HUES6 (cell line): ENCODE measurements around the gene ATP10D.

Source experiments
- H3K27ac ChIP-seq: 2 replicates; pipeline ENCODE4 v1.7.0; 2013; ENCODE audit warnings: low read depth, mild to moderate bottlenecking, low read length, inconsistent platforms
- H3K27me3 ChIP-seq: 2 replicates; pipeline ENCODE4 v1.6.1; 2013; ENCODE audit warnings: low read length; ENCODE audit not compliant: control insufficient read depth, insufficient read depth
- H3K36me3 ChIP-seq: 2 replicates; pipeline ENCODE4 v1.6.1; 2013; ENCODE audit warnings: low read length; ENCODE audit not compliant: control insufficient read depth, insufficient read depth
- H3K4me1 ChIP-seq: 2 replicates; pipeline ENCODE4 v1.6.1; 2013; ENCODE audit warnings: low read length; ENCODE audit not compliant: control insufficient read depth, insufficient read depth
- H3K4me3 ChIP-seq: 2 replicates; pipeline ENCODE4 v1.5.1; 2013; ENCODE audit warnings: low read depth, low read length
- H3K9ac ChIP-seq: one replicate; pipeline ENCODE4 v1.6.1; 2013; ENCODE audit warnings: mild to moderate bottlenecking, low read length
- H3K9me3 ChIP-seq: 2 replicates; pipeline ENCODE4 v1.6.1; 2013; ENCODE audit warnings: low read depth, low read length; ENCODE audit not compliant: control insufficient read depth, insufficient read depth

ATP10D gene

DNA sequence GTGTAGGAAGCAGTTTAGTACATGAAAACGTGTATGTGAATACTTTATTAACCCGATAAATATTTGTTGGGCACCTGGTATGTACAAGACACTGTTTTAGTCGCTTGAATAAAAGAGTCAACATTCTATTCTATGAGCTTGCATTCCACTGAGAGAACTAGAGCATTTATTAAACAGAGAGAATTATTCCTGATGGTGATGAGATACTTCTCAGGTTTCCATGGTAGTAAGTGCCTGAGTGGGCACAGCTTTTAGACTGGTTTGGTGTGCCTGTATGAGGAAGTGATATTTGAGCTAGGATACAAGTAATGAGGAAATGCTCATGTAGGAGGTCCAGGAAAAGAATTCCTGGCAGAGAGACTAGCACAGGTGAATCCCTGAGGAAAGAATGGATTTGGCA lies 94.2 kb downstream of the ATP10D start:
- Histone ChIP-seq H3K27me3 (no peaks in the 10 kb centered on the region), H3K9me3 (no peaks in the 10 kb centered on the region), H3K36me3 (no peaks in the 10 kb centered on the region), H3K4me1 (no peaks in the 10 kb centered on the region), H3K27ac (no peak overlapping the region), H3K4me3 (no peak overlapping the region), H3K9ac (no peak overlapping the region)

DNA sequence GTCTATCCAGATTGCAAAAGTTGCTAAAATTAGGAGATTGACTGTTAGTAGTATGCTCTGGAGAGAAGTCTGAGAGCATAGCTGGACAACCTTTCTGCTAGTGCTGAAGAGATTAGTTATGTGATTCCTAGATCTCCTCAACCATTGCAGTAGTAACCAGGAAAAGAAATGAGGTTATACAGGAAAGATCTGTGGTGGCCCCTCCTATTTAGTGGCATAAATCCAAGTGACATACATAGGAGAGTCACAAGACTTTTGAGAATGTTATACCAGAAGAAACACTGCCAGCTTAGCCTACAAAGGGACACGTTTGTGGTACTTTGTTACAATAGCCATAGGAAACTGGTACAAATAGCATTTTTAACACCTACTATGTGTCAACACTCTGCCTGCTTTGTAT lies 105.2 kb downstream of the ATP10D start:
- no peaks in the 10 kb centered on the region for H3K4me1 ChIP-seq
- no peak overlapping the region for H3K4me3 ChIP-seq
- no peaks in the 10 kb centered on the region for H3K36me3 ChIP-seq
- no peak overlapping the region for H3K9ac ChIP-seq
- no peak overlapping the region for H3K27ac ChIP-seq
- H3K9me3 ChIP-seq, result peaks cover 7% of the 10 kb centered on the region
- no peaks in the 10 kb centered on the region for H3K27me3 ChIP-seq

DNA sequence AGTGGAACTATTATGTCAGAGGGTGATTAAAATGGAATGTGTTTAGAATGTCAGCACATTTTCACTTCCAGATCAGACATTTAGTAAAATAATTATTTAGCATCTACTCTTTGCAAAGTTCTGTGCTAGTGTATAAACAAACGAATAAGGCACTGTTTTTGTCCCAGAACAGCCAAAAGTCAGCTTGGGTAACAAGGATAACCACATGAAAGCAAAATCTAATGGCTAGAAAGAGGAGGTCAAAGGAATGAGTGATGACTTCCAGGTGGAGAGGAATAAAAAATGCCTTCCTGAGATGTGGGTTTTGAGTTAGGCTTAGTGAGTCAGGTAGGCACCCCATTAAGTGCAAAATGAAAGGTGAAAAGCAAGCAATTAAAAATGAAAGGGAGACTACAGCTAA lies 112.6 kb downstream of the ATP10D start:
- Histone ChIP-seq H3K9me3 (no peaks in the 10 kb centered on the region), H3K4me1 (no peaks in the 10 kb centered on the region), H3K27me3 (no peaks in the 10 kb centered on the region), H3K4me3 (no peak overlapping the region), H3K27ac (no peak overlapping the region), H3K9ac (no peak overlapping the region), H3K36me3 (no peaks in the 10 kb centered on the region)

DNA sequence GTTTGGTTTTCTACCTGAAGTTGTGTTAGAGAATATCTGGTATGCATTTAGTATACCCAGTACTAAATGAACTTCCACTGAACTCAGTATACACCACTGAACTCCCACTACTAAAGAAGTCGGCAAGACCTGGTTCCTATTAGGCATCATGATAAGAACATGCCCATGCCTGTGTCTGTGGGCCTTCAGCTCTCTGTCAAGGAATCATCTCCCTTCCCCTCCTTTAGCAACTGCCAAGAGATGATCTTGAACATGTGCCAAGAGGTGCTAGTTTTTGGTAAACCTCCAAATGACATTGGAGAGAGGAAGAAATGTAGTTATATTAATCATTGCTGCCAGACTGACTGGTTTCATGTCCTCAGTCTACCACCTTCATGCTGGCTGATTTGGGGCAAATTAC lies 113.2 kb downstream of the ATP10D start:
- Histone ChIP-seq H3K9ac (no peak overlapping the region), H3K36me3 (no peaks in the 10 kb centered on the region)

DNA sequence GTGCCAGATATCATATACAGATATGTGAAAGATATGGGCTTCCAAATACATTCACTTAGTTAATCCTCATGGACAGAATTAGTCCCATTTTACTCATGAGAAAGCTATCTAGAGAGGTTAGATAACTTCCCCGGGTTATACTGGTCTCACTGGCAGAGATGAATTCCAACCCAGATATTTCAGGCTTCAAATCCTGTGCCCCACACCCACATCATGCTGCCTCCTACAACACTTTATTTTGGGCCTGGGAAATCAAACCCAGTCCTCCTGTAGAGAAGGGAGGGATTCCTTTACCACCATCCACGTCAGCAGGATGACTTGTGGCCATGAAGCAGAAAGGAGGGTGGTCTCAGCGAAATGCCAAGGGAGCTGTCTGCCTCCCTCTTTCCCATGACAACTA lies 113.8 kb downstream of the ATP10D start:
- Histone ChIP-seq H3K36me3 (no peaks in the 10 kb centered on the region), H3K4me3 (no peak overlapping the region), H3K27me3 (no peaks in the 10 kb centered on the region), H3K9me3 (no peaks in the 10 kb centered on the region), H3K4me1 (no peaks in the 10 kb centered on the region), H3K9ac (no peak overlapping the region), H3K27ac (no peak overlapping the region)

More for the DNA sequence above, 113.2 kb downstream of the ATP10D start:
- Histone ChIP-seq H3K9me3 (no peaks in the 10 kb centered on the region), H3K4me3 (no peak overlapping the region), H3K4me1 (no peaks in the 10 kb centered on the region), H3K27ac (no peak overlapping the region), H3K27me3 (no peaks in the 10 kb centered on the region)

DNA sequence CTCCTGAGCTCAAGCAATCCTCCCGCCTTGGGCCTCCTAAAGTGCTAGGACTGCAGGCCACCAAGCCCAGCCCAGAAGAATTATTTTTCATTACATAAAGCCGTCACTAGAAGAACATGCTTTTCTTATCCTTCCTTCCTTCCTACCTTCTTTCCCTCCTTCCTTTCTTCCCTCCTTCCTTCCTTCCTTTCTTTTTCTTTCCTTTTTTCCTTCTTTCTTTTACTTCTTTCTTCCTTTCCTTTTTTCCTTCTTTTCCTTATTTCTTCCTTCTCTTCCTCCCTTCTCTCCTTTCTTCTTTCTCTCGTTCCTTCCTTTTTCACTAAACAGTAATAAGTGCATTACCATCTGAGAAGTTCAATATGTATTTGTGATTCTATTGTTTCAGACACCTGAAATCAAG lies 121.4 kb downstream of the ATP10D start:
- Histone ChIP-seq H3K9me3 (no peaks in the 10 kb centered on the region), H3K4me1 (no peaks in the 10 kb centered on the region), H3K9ac (no peak overlapping the region), H3K27ac (no peak overlapping the region), H3K27me3 (no peaks in the 10 kb centered on the region), H3K4me3 (no peak overlapping the region), H3K36me3 (no peaks in the 10 kb centered on the region)

DNA sequence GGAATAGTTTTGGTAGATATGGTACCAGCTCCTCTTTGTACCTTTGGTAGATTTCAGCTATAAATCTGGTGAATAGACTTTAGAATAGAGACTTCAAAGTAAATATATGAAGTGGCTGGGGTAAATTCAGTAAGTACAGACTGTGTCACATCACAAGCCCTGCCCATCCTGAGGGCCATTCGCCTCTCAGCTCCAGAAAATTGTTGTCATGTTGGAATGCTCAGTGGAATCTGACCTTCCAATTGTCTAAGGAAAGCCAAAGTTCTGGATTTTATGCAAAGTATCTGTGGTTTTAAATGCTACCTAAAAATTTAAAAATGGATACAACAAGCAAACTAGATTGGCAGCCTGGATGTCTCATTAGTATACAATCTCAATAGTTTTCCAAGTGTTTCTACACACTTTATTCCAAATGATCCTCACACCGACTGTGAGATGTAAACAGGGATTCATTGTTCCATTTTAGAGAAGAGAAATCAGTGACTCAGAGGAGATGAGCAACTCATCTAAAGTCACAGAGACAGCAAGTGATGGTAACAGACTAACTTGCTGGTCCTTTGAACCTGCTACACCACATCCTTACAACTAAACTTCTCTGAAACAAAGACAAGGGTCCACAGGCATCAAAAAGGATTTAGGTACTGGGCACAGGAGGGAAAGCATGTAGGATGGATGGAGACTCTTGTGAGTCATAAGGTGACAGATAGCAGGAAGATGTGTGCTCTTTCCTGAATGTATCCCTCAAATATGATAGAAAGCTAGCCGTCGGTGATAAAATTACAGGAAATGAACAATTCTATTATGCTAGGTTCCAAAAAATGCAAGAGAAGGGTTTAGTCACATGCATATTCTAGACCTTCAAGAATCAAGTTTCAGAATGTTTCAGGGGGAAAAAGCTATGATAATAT lies 127.3 kb downstream of the ATP10D start:
- Histone ChIP-seq H3K9me3 (no peaks in the 10 kb centered on the region), H3K9ac (no peak overlapping the region), H3K27me3 (no peaks in the 10 kb centered on the region), H3K4me1 (no peaks in the 10 kb centered on the region), H3K36me3 (no peaks in the 10 kb centered on the region), H3K4me3 (no peak overlapping the region), H3K27ac (no peak overlapping the region)

DNA sequence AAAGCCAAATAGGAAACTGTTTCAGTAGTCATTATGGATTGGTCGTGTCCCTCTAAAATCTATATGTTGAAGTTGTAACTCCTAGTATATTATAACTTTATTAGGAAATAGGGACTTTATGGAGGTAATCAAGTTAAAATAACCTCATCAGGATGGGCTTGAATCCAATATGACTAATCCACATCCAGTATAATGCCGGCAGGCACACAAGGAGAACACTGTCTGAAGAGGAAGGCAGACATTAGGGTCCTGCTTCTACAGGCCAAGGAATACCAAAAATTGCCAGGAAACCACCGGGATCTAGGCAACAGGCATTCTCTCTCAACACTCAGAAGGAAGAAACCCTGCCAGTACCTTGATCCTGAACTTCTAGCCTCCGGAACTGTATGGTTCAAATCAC lies 130.3 kb downstream of the ATP10D start:
- no peaks in the 10 kb centered on the region for H3K4me1 ChIP-seq
- no peaks in the 10 kb centered on the region for H3K27me3 ChIP-seq
- no peak overlapping the region for H3K9ac ChIP-seq
- no peaks in the 10 kb centered on the region for H3K36me3 ChIP-seq
- no peak overlapping the region for H3K4me3 ChIP-seq
- no peaks in the 10 kb centered on the region for H3K9me3 ChIP-seq
- H3K27ac ChIP-seq, result no peak overlapping the region

DNA sequence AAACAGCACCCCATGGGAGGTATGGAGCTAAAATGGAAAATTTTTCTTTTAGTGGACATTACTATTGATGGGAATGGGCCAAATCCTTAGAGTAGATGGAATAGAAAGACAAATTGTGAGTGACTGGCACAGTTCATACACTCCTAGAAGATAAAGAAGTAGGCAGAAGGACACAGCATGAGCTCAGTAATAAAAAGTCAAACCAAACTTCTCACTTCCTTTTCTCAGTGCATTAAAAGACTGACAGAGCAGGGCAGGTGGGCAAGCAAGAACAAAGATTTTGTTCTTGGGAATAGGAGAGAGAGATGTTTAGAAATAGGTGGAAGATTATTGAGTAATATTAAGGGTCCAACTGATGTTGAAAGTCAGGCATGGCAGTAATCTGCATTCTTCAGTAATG lies 132.5 kb downstream of the ATP10D start:
- H3K36me3 ChIP-seq, result no peaks in the 10 kb centered on the region
- no peak overlapping the region for H3K27ac ChIP-seq
- no peaks in the 10 kb centered on the region for H3K27me3 ChIP-seq
- no peaks in the 10 kb centered on the region for H3K9me3 ChIP-seq
- no peaks in the 10 kb centered on the region for H3K4me1 ChIP-seq
- no peak overlapping the region for H3K9ac ChIP-seq
- H3K4me3 ChIP-seq, result no peak overlapping the region

DNA sequence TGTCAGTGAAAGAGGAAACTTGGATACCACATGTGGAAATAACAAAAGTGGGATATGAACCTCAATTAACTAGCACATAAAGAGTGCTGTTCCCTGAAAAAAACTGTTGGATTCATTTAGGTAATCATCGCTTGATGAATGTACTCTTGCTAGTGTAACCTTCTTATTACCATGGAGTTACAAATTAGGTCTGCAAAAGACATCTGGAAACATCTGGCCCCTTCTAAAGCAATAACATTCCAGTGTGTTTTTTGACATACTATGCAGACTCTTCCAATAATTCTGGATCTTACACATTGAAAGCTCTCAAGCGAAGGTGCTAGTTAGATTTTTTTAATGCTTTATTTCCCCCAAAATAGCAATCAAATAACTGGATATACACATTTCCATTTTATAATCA lies 134.6 kb downstream of the ATP10D start:
- H3K27ac ChIP-seq, result no peak overlapping the region
- H3K27me3 ChIP-seq, result no peaks in the 10 kb centered on the region

DNA sequence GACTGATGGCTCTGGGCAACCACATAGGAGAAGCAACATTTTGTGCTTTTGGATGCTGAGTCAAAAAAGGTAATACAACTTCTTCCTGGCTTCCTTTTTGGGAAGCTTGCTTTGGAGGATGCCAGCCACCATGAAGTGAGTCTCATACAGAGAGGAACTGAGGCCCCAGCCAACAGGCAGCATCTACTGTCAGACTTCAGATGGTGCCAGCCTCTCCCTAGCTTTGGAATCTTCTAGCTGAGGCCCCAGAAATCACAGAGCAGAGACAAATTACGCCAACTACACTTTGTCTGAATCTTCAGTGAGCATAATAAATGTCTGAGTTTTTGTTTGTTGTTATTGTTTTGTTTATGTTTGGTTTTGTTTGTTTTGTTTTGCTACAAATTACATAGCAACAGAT lies 136.1 kb downstream of the ATP10D start:
- Histone ChIP-seq H3K9me3 (no peaks in the 10 kb centered on the region), H3K9ac (no peak overlapping the region)

More for the DNA sequence above, 134.6 kb downstream of the ATP10D start:
- Histone ChIP-seq H3K4me1 (no peaks in the 10 kb centered on the region), H3K9me3 (no peaks in the 10 kb centered on the region), H3K36me3 (no peaks in the 10 kb centered on the region), H3K9ac (no peak overlapping the region), H3K4me3 (no peak overlapping the region)

More for the DNA sequence above, 136.1 kb downstream of the ATP10D start:
- H3K27ac ChIP-seq, result no peak overlapping the region
- H3K27me3 ChIP-seq, result no peaks in the 10 kb centered on the region
- no peak overlapping the region for H3K4me3 ChIP-seq
- H3K4me1 ChIP-seq, result no peaks in the 10 kb centered on the region
- H3K36me3 ChIP-seq, result no peaks in the 10 kb centered on the region
